CD4-positive, alpha-beta memory T cell (primary cell): ENCODE results near the gene PHACTR3. TPM values are rescaled to one million over a fixed set of nuclear protein-coding genes. Genes with fewer than 3 reads are reported as not detected.

ENCODE experiments used
- CTCF ChIA-PET: fragments of 350-600 bp; sonication (Branson Sonifier 250); formaldehyde crosslinking; loops from one replicate; lab custom pipeline; 2021; ENCODE audit warnings: inconsistent platforms; ENCODE audit not compliant: partially characterized antibody; lab: Charles Lee
- POLR2A ChIA-PET: fragments of 350-600 bp; sonication (Branson Sonifier 250); formaldehyde crosslinking; loops from one replicate; lab custom pipeline; 2021; ENCODE audit not compliant: partially characterized antibody; lab: Charles Lee
- DNase-seq, 5 donors: peaks; one replicate each; pipeline versions ENCODE4 v3.0.0 to v3.0.0-alpha.2; 2020 to 2022; ENCODE audit warnings: mixed read lengths in 1 of 5
- H3K27ac ChIP-seq: one replicate; pipeline ENCODE4 v1.7.0; 2013; ENCODE audit warnings: low read depth, low read length
- H3K27me3 ChIP-seq: 2 replicates; pipeline ENCODE4 v1.7.0; 2013; ENCODE audit warnings: mild to moderate bottlenecking, low read length, moderate library complexity; ENCODE audit not compliant: insufficient read depth
- H3K36me3 ChIP-seq: 2 replicates; pipeline ENCODE4 v1.7.0; 2013; ENCODE audit warnings: mild to moderate bottlenecking, low read length, moderate library complexity; ENCODE audit not compliant: insufficient read depth
- H3K4me1 ChIP-seq: 2 replicates; pipeline ENCODE4 v1.7.0; 2013; ENCODE audit warnings: mild to moderate bottlenecking, low read length, moderate library complexity; ENCODE audit not compliant: insufficient read depth
- H3K4me3 ChIP-seq, 2 donors: one replicate each; pipeline ENCODE4 v1.7.0; 2013; ENCODE audit warnings: low read length in 2 of 2, mild to moderate bottlenecking in 1 of 2
- H3K9me3 ChIP-seq, 2 donors: one replicate each; pipeline ENCODE4 v1.7.0; 2013; ENCODE audit warnings: low read length in 2 of 2, control low read depth in 1 of 2; ENCODE audit not compliant: control insufficient read depth in 1 of 2
- H3K27ac Mint-ChIP-seq, 7 donors: one replicate each; pipeline ENCODE4 v1.8.0; 2020 to 2021; ENCODE audit warnings: mixed read lengths in 7 of 7, mild to moderate bottlenecking in 6 of 7, inconsistent platforms in 3 of 7, moderate library complexity in 3 of 7
- H3K27me3 Mint-ChIP-seq, 2 donors: one replicate each; pipeline ENCODE4 v1.8.0; 2020 to 2021; ENCODE audit warnings: mixed read lengths in 2 of 2
- H3K36me3 Mint-ChIP-seq, 2 donors: one replicate each; pipeline ENCODE4 v1.8.0; 2020 to 2021; ENCODE audit warnings: mixed read lengths in 2 of 2, inconsistent platforms in 1 of 2, mild to moderate bottlenecking in 1 of 2
- H3K4me1 Mint-ChIP-seq, 4 donors: one replicate each; pipeline ENCODE4 v1.8.0; 2020 to 2021; ENCODE audit warnings: mixed read lengths in 4 of 4, mild to moderate bottlenecking in 1 of 4
- H3K4me3 Mint-ChIP-seq, 8 donors: one replicate each; pipeline ENCODE4 v1.8.0; 2020 to 2021; ENCODE audit warnings: mixed read lengths in 8 of 8, mild to moderate bottlenecking in 7 of 8, moderate library complexity in 6 of 8, inconsistent platforms in 3 of 8
- H3K9me3 Mint-ChIP-seq, 8 donors: one replicate each; pipeline ENCODE4 v1.8.0; 2020 to 2021; ENCODE audit warnings: mixed read lengths in 8 of 8, mild to moderate bottlenecking in 5 of 8, inconsistent platforms in 3 of 8, moderate library complexity in 1 of 8
- intact Hi-C: fragments of 100-400 bp; cut with micrococcal nuclease; formaldehyde crosslinking; loops from one replicate; pipeline ENCODE4 v1.15.1; 2023
- polyA plus RNA-seq, 2 donors: library from polyadenylated mRNA; unstranded; fragments of 300-500 nt; fragmentation: Illumina TruSeq; gene quantifications; one replicate each; pipeline ENCODE4 v1.2.3, GENCODE V29; 2021
- total RNA-seq, 2 experiments: library from RNA; stranded (reverse); gene quantifications; one replicate each; pipeline ENCODE4 v1.2.3, GENCODE V29; 2021

Gene PHACTR3
- total and polyA plus RNA-seq, 4 experiments from 2014 or later = not detected

DNA sequence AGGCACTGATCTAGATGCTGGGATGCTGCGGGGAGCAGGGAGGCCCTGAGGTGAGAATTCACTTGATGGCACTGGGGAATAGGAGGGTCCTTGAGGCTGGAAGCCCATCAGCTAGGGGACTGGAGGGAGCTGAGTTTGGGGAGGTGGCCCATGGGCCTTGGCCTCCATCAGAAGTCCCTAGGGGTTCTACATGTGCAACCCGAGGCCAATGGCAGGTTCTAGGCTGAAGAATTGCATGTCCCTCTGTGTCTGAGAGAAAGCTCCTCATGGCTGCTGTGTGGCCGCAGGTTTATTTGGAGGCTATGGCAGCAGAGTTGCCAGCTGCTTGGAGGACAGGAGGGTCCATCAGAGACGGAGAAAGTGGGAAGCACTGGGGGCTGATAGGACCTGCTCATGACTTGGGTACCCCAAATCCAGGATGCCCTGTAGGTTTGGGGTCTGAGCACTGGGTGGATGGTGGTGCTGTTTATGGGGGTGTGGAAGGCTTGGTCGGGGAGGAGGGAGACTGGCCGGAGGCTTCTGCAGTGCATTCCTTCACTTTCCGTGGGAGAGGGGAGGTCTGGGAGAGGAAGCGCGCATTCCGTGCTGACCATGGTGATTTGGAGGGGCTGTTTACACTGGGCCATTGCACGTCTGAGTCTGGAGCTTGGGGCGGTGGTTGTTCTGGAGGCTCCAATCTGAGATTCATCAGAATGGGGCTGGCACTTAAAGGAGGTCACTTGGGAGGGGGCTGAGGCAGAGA lies 24.8 kb upstream of the PHACTR3 start:
- H3K4me3 ChIP-seq = no peak overlapping the region
- H3K36me3 ChIP-seq = no peaks in the 10 kb centered on the region
- H3K9me3 ChIP-seq = no peaks in the 10 kb centered on the region
- Mint-ChIP-seq H3K4me1 (peaks cover 0 to 4% (median under 1%) of the 10 kb centered on the region in 4 donors), H3K27me3 (peaks cover 20 to 37% of the 10 kb centered on the region in 2 donors), H3K4me3 (no peak overlapping the region), H3K27ac (no peak overlapping the region), H3K36me3 (no peaks in the 10 kb centered on the region), H3K9me3 (peaks cover 0 to 3% (median 0%) of the 10 kb centered on the region in 8 donors)
- ChIA-PET POLR2A (no interaction called here), CTCF (interaction anchor here (2.2 kb wide), 1 partner anchor 8 kb away, joined by 28 read pairs; no protein-coding TSS in a partner anchor)
- no peaks in the 10 kb centered on the region for H3K27me3 ChIP-seq
- H3K4me1 ChIP-seq = no peaks in the 10 kb centered on the region
- H3K27ac ChIP-seq = no peak overlapping the region
- intact Hi-C loops = no loop called here
- DNase-seq = no peak

DNA sequence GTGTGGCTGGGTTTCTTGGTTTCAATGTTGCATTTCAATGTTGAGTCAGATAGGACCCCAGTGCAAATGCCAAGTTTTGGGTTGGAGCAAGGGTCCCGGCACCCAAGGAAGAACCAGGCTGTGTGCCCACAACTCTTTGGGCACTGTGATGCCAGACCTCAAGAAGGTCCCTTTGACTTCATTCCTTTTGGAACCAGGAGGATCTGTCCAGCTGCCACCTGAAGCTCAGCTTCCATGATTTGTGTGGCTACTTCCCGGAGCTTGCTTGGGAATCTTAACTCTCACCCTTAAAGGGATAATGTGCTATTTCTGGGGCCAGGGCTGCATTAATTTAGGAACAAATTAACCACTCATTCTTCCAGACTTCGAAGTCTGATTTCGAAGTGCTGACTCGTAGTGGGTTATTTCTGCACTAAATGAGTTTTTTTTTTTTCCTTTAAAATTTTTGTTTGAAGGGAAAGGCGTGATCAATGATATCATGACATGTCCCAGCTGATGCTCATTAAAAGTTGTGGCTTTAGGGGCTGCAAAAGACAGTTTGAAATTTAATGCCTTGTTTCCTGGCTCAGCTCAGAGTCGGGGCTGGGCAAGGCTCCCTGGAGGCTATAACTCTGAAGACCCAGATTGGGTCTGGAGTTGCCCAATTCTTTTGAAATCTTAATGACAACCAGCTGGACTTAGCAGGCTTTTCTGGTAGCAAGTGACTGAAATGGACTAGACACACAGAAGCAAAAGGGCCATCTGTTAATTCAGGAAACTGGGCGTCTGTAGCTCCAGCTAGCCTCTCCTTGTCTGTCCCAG lies 24.0 kb upstream of the PHACTR3 start:
- Mint-ChIP-seq H3K4me3 (no peak overlapping the region), H3K36me3 (no peaks in the 10 kb centered on the region), H3K27ac (no peak overlapping the region), H3K4me1 (peaks cover 0 to 2% (median under 1%) of the 10 kb centered on the region in 4 donors), H3K9me3 (peaks cover 0 to 3% (median 0%) of the 10 kb centered on the region in 8 donors), H3K27me3 (peaks cover 19 to 31% of the 10 kb centered on the region in 2 donors)
- Histone ChIP-seq H3K4me3 (no peak overlapping the region), H3K27me3 (no peaks in the 10 kb centered on the region), H3K27ac (no peak overlapping the region), H3K4me1 (no peaks in the 10 kb centered on the region), H3K36me3 (no peaks in the 10 kb centered on the region), H3K9me3 (no peaks in the 10 kb centered on the region)
- ChIA-PET CTCF (interaction anchor here (2.2 kb wide), 1 partner anchor 8 kb away, joined by 28 read pairs; no protein-coding TSS in a partner anchor), POLR2A (no interaction called here)
- intact Hi-C loops = no loop called here
- DNase-seq = no peak

DNA sequence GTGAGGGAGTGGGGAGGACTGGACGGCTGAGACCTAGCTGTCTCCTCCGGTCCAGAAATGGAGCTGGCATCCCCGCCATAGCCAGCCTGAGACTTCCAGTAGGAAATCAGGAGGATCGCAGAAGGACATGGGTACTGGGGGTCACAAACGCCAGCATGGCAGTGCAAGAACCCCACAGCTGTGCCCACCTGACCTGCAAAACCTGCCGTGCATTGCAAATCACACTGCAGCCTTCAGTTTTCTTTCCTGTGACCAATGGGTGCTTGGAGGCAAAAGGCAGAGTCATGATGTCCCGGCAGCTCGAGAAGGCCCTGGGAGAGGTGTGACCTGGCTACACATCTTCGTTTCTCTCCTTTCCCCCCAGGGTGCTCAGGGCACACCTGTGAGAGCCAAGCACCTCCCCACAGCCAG lies 23.3 kb upstream of the PHACTR3 start:
- no peaks in the 10 kb centered on the region for H3K9me3 ChIP-seq
- no peaks in the 10 kb centered on the region for H3K27me3 ChIP-seq
- POLR2A ChIA-PET = no interaction called here
- H3K4me1 Mint-ChIP-seq = peaks cover 0 to 1% (median 0%) of the 10 kb centered on the region in 4 donors
- no peaks in the 10 kb centered on the region for H3K36me3 Mint-ChIP-seq
- no peak overlapping the region for H3K4me3 Mint-ChIP-seq
- peaks cover 13 to 24% of the 10 kb centered on the region in 2 donors for H3K27me3 Mint-ChIP-seq
- H3K27ac ChIP-seq = no peak overlapping the region
- no peaks in the 10 kb centered on the region for H3K4me1 ChIP-seq
- DNase-seq = no peak
- CTCF ChIA-PET = interaction anchor here (2.2 kb wide), 1 partner anchor 9 kb away, joined by 28 read pairs; no protein-coding TSS in a partner anchor
- H3K9me3 Mint-ChIP-seq = peaks cover 0 to 3% (median 0%) of the 10 kb centered on the region in 8 donors
- no peaks in the 10 kb centered on the region for H3K36me3 ChIP-seq
- H3K27ac Mint-ChIP-seq = no peak overlapping the region
- no peak overlapping the region for H3K4me3 ChIP-seq
- intact Hi-C loops = no loop called here

DNA sequence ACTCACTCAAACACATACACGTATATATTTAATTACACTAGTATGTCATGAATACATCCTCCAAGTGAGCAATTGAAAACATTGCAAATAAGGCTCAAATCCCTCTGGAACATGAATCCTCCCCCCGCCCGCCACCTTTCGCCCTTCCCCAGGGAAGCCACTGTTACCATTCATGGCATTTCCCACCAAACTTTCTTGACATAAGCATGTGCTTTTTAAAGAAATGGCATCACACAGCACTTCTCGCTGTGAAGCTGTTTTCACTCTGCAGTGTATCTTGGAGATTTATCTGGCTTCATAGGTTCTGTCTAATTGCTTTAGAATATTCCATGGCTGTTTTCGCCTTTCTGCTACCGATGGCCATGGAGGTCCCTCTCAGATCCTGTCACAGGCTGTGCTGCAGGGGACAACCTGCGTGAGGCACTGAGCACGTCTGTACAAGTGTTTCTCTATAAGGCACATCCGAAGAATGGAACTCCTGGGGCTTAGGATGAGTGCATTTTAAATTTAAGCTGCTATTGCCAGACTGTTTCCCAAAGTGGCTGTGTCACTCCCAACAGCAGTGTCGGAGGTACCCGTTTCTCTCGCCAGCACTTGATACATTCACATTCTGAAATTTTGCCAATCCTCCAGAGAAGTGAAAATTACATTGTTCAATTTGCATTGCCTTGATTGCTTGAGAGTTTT lies 22.2 kb upstream of the PHACTR3 start:
- Mint-ChIP-seq H3K9me3 (peaks cover 0 to 5% (median 0%) of the 10 kb centered on the region in 8 donors), H3K27ac (no peak overlapping the region), H3K36me3 (no peaks in the 10 kb centered on the region), H3K27me3 (peaks cover 9 to 17% of the 10 kb centered on the region in 2 donors), H3K4me3 (no peak overlapping the region), H3K4me1 (no peaks in the 10 kb centered on the region)
- H3K36me3 ChIP-seq = no peaks in the 10 kb centered on the region
- H3K27ac ChIP-seq = no peak overlapping the region
- H3K9me3 ChIP-seq = no peaks in the 10 kb centered on the region
- POLR2A ChIA-PET = no interaction called here
- no peaks in the 10 kb centered on the region for H3K27me3 ChIP-seq
- H3K4me1 ChIP-seq = no peaks in the 10 kb centered on the region
- CTCF ChIA-PET = interaction anchor here (2.2 kb wide), 1 partner anchor 10 kb away, joined by 28 read pairs; no protein-coding TSS in a partner anchor
- intact Hi-C loops = no loop called here
- no peak for DNase-seq
- no peak overlapping the region for H3K4me3 ChIP-seq

DNA sequence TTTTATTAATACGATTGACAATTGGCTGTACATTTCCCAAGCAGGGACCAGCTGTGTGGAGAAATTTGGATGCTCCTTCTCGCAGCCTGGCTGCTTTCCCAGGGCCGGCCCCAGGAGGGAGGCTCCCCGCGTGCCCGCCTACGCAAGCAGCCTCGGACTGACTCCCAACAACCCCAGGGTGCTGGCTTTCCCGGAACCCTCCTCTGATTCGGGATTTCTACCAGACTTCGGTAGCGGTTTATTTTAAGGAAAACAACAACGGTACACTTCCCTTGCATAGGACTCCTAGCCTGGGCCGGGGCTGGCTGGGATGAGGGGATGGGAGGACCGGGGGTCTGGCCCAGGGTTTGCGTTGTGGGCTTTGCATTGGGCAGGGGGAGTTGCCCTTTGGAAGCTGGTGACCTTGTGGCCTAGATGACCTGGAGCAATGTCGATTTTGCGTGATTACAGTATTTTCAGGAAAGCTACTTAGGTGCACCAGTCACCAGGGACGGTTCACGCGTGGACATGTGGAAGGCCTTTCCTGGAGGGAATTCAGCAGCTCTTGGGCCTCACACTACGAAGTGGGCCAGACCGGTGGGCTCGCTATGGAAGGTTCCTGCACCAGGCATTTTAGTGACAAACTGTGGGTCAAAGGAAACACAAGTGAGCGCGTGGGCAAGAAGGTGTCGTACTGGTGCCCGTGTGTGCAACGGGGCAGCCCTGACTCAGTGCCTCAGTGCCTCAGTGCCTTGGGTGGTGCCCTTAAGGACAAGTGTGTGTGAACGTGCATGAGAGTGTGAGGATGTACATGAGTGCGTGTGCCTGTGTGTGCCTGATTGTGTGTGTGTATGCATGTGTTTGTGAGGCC lies 20.7 kb upstream of the PHACTR3 start:
- H3K36me3 Mint-ChIP-seq = no peaks in the 10 kb centered on the region
- H3K4me1 ChIP-seq = no peaks in the 10 kb centered on the region
- ChIA-PET CTCF (interaction anchor here (1.5 to 1.6 kb wide), 2 partner anchors 11 to 13 kb away, joined by 3 to 7 read pairs; no protein-coding TSS in a partner anchor), POLR2A (no interaction called here)
- no peak overlapping the region for H3K27ac ChIP-seq
- H3K4me3 ChIP-seq = no peak overlapping the region
- no peak overlapping the region for H3K4me3 Mint-ChIP-seq
- no peaks in the 10 kb centered on the region for H3K27me3 ChIP-seq
- no peaks in the 10 kb centered on the region for H3K9me3 ChIP-seq
- H3K9me3 Mint-ChIP-seq = peaks cover 0 to 5% (median 0%) of the 10 kb centered on the region in 8 donors
- no peaks in the 10 kb centered on the region for H3K36me3 ChIP-seq
- intact Hi-C loops = no loop called here
- no peak overlapping the region for H3K27ac Mint-ChIP-seq
- no peaks in the 10 kb centered on the region for H3K4me1 Mint-ChIP-seq
- no peak for DNase-seq
- peaks cover 9% of the 10 kb centered on the region in 2 donors for H3K27me3 Mint-ChIP-seq

DNA sequence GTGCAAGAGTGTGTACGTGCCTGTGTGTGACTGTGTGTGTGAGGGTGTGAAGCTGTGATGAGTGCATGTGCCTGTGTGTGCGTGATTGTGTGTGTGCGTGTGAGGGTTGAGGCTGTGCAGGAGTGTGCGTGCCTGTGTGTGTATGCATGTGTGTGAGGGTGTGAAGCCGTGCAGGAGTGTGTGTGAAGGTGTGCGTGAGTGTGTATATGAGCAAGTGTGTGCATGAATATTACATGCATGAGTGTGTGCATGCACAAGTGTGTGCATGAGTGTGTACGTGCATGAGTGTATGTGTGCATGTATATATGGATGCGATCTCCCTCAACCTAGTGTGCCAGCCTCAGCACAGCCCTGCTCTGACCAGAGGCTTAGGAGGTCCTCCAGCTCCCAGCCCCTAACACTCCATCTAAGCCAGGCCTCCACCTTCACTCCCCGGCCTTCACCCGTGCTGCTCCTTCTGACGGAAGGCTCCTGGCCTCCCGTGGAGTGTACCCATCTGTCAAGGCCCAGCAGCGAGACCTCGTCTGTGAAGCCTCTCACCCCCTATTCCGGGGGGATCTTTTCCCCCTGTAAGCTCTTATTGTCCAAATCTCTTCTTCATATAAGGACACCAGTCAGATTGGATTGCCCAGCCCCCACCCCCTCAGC lies 19.9 kb upstream of the PHACTR3 start:
- H3K9me3 ChIP-seq = no peaks in the 10 kb centered on the region
- no peaks in the 10 kb centered on the region for H3K36me3 Mint-ChIP-seq
- H3K9me3 Mint-ChIP-seq = peaks cover 0 to 5% (median 0%) of the 10 kb centered on the region in 8 donors
- ChIA-PET POLR2A (no interaction called here), CTCF (interaction anchor here (1.5 to 1.6 kb wide), 2 partner anchors 11 to 14 kb away, joined by 3 to 7 read pairs; no protein-coding TSS in a partner anchor)
- H3K27ac ChIP-seq = no peak overlapping the region
- peaks cover 4 to 8% of the 10 kb centered on the region in 2 donors for H3K27me3 Mint-ChIP-seq
- H3K27me3 ChIP-seq = no peaks in the 10 kb centered on the region
- no peaks in the 10 kb centered on the region for H3K4me1 ChIP-seq
- H3K4me1 Mint-ChIP-seq = no peaks in the 10 kb centered on the region
- intact Hi-C loops = no loop called here
- H3K27ac Mint-ChIP-seq = no peak overlapping the region
- no peak for DNase-seq
- H3K36me3 ChIP-seq = no peaks in the 10 kb centered on the region
- no peak overlapping the region for H3K4me3 Mint-ChIP-seq
- H3K4me3 ChIP-seq = no peak overlapping the region
